Left lung (tissue), 10 donors: ENCODE results near the gene WNT9A. TPM values are rescaled to one million over a fixed set of nuclear protein-coding genes. Genes with fewer than 3 reads are reported as not detected.

ENCODE experiments used
- ATAC-seq: fragments of 200-7000 bp; cut with Tn5 transposase; one replicate; pipeline ENCODE4 v1.9.1; 2020; ENCODE audit warnings: moderate library complexity
- DNase-seq, 4 donors: peaks; one replicate each; pipeline ENCODE4 v3.0.0-alpha.2; 2013 to 2020
- H3K27ac ChIP-seq, 2 donors: fragments of 200-600 bp; sonication (generic) in 1 of 2; one replicate each; pipeline versions ENCODE4 v1.5.0 to v1.8.0; 2020 to 2021
- H3K27me3 ChIP-seq, 2 donors: fragments of 200-600 bp; sonication (generic) in 1 of 2; one replicate each; pipeline versions ENCODE4 v1.5.0 to v1.8.0; 2020 to 2021
- H3K36me3 ChIP-seq, 2 donors: fragments of 200-600 bp; sonication (generic) in 1 of 2; one replicate each; pipeline versions ENCODE4 v1.5.0 to v1.8.0; 2020 to 2021
- H3K4me1 ChIP-seq, 2 donors: fragments of 200-600 bp; one replicate each; pipeline ENCODE4 v1.8.0; 2021
- H3K4me3 ChIP-seq, 2 donors: fragments of 200-600 bp; sonication (generic) in 1 of 2; one replicate each; pipeline versions ENCODE4 v1.5.0 to v1.8.0; 2020 to 2021; ENCODE audit warnings: mild to moderate bottlenecking in 1 of 2
- H3K9me3 ChIP-seq, 2 donors: fragments of 200-600 bp; sonication (generic) in 1 of 2; one replicate each; pipeline versions ENCODE4 v1.5.0 to v1.8.0; 2020 to 2021
- CTCF ChIP-seq, 2 donors: fragments of 200-600 bp; sonication (generic) in 1 of 2; IDR thresholded peaks; one replicate each; pipeline versions ENCODE4 v1.5.0 to v1.8.0; 2021; ENCODE audit warnings: antibody characterized with exemption in 2 of 2
- intact Hi-C, 2 donors: fragments of 100-400 bp; cut with DNase I; formaldehyde crosslinking; loops; one replicate each; pipeline versions ENCODE4 v1.11.2 to v1.14.2; 2022
- polyA plus RNA-seq, 6 donors: library from polyadenylated mRNA; unstranded; fragments of 120-200 nt; gene quantifications; one replicate each; pipeline ENCODE4 v1.2.1, GENCODE V29; 2013; ENCODE audit not compliant: insufficient read length in 6 of 6
- total RNA-seq, 2 donors: library from RNA; stranded (reverse); fragmentation: NEBNext Ultra II Directional; extraction: Animal tissue kit (Norgen Biotek cat#: 25700); gene quantifications; one replicate each; pipeline ENCODE4 v1.2.1, GENCODE V29; 2021
- donor health status: DM: no; HTN: yes; CAD: no.
- donor health status: DM: no; HTN: no; CAD: no.

WNT9A gene
- total and polyA plus RNA-seq, 8 donors = 2.1 to 8.5 (median 2.9) TPM

DNA sequence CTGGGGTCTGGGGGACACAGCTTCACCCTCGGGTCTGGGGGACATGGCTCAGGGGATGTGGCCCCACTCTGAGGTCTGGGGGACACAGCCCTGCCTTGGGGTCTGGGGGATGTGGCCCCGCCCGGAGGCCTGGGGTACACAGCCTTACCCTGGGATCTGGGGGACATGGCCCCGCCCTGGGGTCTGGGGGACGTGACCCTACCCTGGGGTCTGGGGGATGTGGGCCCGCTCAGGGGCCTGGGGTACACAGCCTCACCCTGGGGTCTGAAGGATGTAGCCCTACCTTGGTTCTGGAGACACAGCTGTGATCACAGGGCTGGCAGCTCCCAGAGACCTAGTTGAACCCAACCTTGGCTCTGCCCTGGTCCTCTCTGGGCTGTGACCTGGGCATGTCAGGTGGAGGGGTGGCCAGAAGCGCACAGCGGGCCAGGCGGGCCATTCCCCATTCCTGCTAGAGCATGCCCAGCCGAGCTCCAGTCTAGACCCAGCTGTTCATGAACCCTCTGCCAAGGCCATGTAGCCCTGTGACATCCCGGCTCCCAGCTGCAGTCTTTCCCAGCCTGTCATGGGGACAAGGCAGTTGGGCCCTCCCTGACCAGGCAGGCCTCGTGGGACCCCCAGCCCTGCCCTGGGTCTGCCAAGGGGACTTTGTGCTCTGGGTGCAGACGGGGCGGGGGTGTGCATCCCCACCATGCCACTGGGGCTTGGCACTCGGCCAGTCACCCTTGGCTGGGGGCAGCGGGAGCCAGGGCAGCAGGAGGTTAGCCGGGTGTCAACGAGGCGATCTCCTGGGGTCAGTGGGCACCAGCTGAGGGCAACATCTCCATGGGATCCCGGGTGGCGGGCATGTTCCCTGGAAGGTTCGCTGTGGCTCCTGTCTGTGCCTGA, 43.9 kb downstream of the WNT9A start:
- intact Hi-C loops = no loop called here
- Histone ChIP-seq H3K4me3 (no peak overlapping the region), H3K27me3 (no peaks in the 10 kb centered on the region), H3K4me1 (no peaks in the 10 kb centered on the region), H3K9me3 (no peaks in the 10 kb centered on the region), H3K27ac (no peak overlapping the region), H3K36me3 (no peaks in the 10 kb centered on the region)
- DNase-seq (peak in 1 of 4 donors; percentile 67), ATAC-seq (no peak)
- TF ChIP-seq CTCF (IDR thresholded peaks at IDR 0.05) = no peak

DNA sequence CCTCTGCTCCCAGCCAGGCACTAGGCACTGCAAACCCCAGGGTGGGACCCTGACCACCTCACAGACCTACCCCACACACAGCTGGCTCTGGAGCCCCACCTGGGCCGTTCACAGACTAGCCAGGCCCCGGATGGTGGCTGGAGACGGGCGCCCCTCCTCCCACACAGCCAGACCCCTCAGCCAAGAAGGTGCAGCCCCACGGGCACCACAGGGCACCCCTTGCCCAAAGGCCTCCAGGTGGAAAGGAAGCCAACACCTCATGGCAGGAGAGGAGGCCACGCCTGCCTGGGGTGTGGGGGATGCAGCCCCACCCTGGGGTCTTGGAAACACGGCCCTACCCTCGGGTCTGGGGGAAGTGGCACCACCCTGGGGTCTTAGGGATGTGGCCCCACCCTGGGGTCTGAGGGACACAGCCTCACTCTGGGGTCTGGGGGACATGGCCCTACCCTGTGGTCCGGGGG, 44.6 kb downstream of the WNT9A start:
- DNase-seq (peak in 1 of 4 donors; percentile 57), ATAC-seq (no peak)
- no peaks in the 10 kb centered on the region for H3K4me1 ChIP-seq
- no peaks in the 10 kb centered on the region for H3K27me3 ChIP-seq
- no peaks in the 10 kb centered on the region for H3K36me3 ChIP-seq
- no peaks in the 10 kb centered on the region for H3K9me3 ChIP-seq
- H3K4me3 ChIP-seq = no peak overlapping the region
- intact Hi-C loops = no loop called here
- H3K27ac ChIP-seq = no peak overlapping the region
- TF ChIP-seq CTCF (IDR thresholded peaks at IDR 0.05) = no peak

DNA sequence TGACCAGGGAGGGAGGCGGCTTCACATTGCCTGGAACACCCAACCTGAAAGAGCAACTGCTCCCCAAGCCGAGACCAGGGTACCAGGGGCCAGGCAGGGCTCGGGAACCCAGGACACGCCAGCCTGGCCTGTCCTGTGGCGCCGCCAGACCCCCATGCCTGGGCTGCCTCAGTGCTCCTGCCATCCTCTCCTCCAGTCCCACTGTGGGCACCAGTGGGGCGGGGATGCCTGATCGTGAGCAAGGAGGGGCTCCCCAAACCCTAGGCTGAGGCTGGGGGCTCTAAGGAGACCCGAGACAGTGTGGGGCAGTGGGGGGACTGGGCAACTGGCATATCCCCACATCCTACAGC, 45.1 kb downstream of the WNT9A start:
- ATAC-seq = no peak
- Histone ChIP-seq H3K9me3 (no peaks in the 10 kb centered on the region), H3K4me3 (no peak overlapping the region), H3K36me3 (no peaks in the 10 kb centered on the region), H3K27ac (no peak overlapping the region), H3K27me3 (no peaks in the 10 kb centered on the region), H3K4me1 (no peaks in the 10 kb centered on the region)
- DNase-seq = no peak
- no peak for TF ChIP-seq CTCF (IDR thresholded peaks at IDR 0.05)
- intact Hi-C loops = no loop called here

- no peak for TF ChIP-seq CTCF (IDR thresholded peaks at IDR 0.05)
- ATAC-seq = no peak
- intact Hi-C loops = no loop called here
- no peak overlapping the region for H3K27ac ChIP-seq
- H3K36me3 ChIP-seq = no peaks in the 10 kb centered on the region
- no peaks in the 10 kb centered on the region for H3K9me3 ChIP-seq
- peak in 1 of 4 donors; percentile 66 for DNase-seq
- H3K27me3 ChIP-seq = no peaks in the 10 kb centered on the region
- no peak overlapping the region for H3K4me3 ChIP-seq
- H3K4me1 ChIP-seq = no peaks in the 10 kb centered on the region
Measured at GRCh38 chr1:227901906-227902640, 45.7 kb downstream of the WNT9A start.

DNA sequence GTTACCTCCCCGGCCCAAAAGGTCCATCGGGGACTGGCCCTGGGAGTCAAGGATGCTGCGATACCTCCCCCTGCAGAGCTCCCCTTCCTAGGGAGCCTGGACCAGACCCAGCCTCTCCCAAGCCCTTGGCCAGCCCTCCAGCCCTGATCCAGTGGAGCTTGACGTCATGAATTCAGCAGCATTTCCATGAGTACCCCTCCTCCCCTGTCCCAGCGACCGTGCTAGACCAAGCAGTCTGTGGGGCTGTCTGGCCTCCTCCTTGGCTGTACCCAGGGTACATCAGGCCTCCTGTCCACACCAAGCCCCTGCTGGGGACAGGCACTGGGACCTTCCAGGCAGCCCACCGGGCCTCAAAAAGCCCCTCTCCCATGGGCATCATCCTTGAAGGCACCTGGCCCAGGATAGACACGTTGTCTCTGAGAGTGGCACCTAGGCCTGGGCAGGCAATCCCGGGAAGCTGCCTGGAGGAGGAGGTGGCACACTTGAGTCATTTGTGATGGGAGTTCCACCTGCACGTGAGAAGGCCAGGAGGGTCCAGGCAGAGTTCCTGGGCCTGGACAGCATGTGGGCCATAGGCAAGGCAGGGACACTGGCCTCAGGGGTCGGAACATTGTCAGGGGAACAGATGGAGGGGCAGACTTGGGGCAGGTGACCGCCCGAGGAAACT, 46.4 kb downstream of the WNT9A start:
- Histone ChIP-seq H3K27me3 (no peaks in the 10 kb centered on the region), H3K4me1 (no peaks in the 10 kb centered on the region), H3K9me3 (no peaks in the 10 kb centered on the region), H3K36me3 (no peaks in the 10 kb centered on the region), H3K4me3 (no peak overlapping the region), H3K27ac (no peak overlapping the region)
- ATAC-seq (no peak), DNase-seq (peak in 2 of 4 donors; percentile 13 to 41)
- no peak for TF ChIP-seq CTCF (IDR thresholded peaks at IDR 0.05)
- intact Hi-C loops = no loop called here
